DND-41 (cell line): ENCODE measurements around the gene SLC16A11.

Experiments used
- ATAC-seq: fragments of 200-7000 bp; cut with Tn5 transposase; 3 replicates; pipeline ENCODE4 v1.9.1; 2021; ENCODE audit warnings: low read depth; ENCODE audit not compliant: insufficient read depth
- DNase-seq: peaks from one replicate; pipeline ENCODE4 v3.0.0-alpha.2; 2020
- H2AFZ ChIP-seq: 2 replicates; pipeline ENCODE4 v1.6.0; 2012; ENCODE audit warnings: low read depth, low read length
- H3K27ac ChIP-seq: 2 replicates; pipeline ENCODE4 v1.5.1; 2012; ENCODE audit warnings: low read length, inconsistent platforms
- H3K27me3 ChIP-seq: fragments of 200-600 bp; sonication (generic); 2 replicates; pipeline ENCODE4 v1.6.0; 2012; ENCODE audit warnings: low read length, mild to moderate bottlenecking, inconsistent platforms; ENCODE audit not compliant: insufficient read depth, poor library complexity
- H3K36me3 ChIP-seq: 2 replicates; pipeline ENCODE4 v1.5.1; 2012; ENCODE audit warnings: low read length, inconsistent platforms; ENCODE audit not compliant: insufficient read depth
- H3K4me1 ChIP-seq: 2 replicates; pipeline ENCODE4 v1.5.1; 2012; ENCODE audit warnings: mild to moderate bottlenecking, low read length; ENCODE audit not compliant: insufficient read depth
- H3K4me2 ChIP-seq: 2 replicates; pipeline ENCODE4 v1.6.0; 2012; ENCODE audit warnings: mild to moderate bottlenecking, moderate library complexity, low read length, inconsistent platforms; ENCODE audit not compliant: insufficient read depth
- H3K4me3 ChIP-seq, 2 experiments: fragments of 200-600 bp in 1 of 2; shearing (Covaris generic) in 1 of 2; 2 replicates each; pipeline ENCODE4 v1.5.1; 2012 to 2016; ENCODE audit warnings: inconsistent platforms in 2 of 2, low read length in 2 of 2, mild to moderate bottlenecking in 2 of 2, low read depth in 1 of 2, moderate library complexity in 1 of 2
- H3K79me2 ChIP-seq: 2 replicates; pipeline ENCODE4 v1.6.0; 2012; ENCODE audit warnings: low read length, inconsistent platforms; ENCODE audit not compliant: insufficient read depth
- H3K9ac ChIP-seq: 2 replicates; pipeline ENCODE4 v1.6.0; 2012; ENCODE audit warnings: low read depth, mild to moderate bottlenecking, inconsistent platforms, low read length, moderate library complexity
- H3K9me3 ChIP-seq: 2 replicates; pipeline ENCODE4 v1.5.1; 2012; ENCODE audit warnings: low read length, moderate library complexity, mild to moderate bottlenecking, inconsistent platforms; ENCODE audit not compliant: insufficient read depth, severe bottlenecking
- H4K20me1 ChIP-seq: 2 replicates; pipeline ENCODE4 v1.6.0; 2012; ENCODE audit warnings: low read length; ENCODE audit not compliant: insufficient read depth
- CTCF ChIP-seq: IDR thresholded peaks from 2 replicates; pipeline ENCODE4 v1.5.1; 2012; ENCODE audit warnings: borderline replicate concordance, low read length, moderate library complexity, mild to moderate bottlenecking; ENCODE audit not compliant: poor library complexity, severe bottlenecking; ENCODE audit errors: extremely low read depth
- EZH2 ChIP-seq: IDR thresholded peaks from 3 replicates; pipeline ENCODE4 v1.6.1; 2012; ENCODE audit warnings: borderline replicate concordance, low read depth, mild to moderate bottlenecking, moderate library complexity, low read length, inconsistent platforms; ENCODE audit not compliant: severe bottlenecking

Gene SLC16A11

GRCh38 chr17:7077911-7078546, 34.1 kb upstream of the SLC16A11 start:
- ATAC-seq (no peak), DNase-seq (no peak)
- no peak for TF ChIP-seq EZH2
- TF ChIP-seq CTCF: no peak
- no peaks in the 10 kb centered on the region for H4K20me1 ChIP-seq
- no peaks in the 10 kb centered on the region for H3K36me3 ChIP-seq
- H3K4me2 ChIP-seq: no peak overlapping the region
- no peak overlapping the region for H3K4me3 ChIP-seq
- H3K9ac ChIP-seq: no peak overlapping the region
- H3K27me3 ChIP-seq: no peaks in the 10 kb centered on the region
- no peaks in the 10 kb centered on the region for H3K79me2 ChIP-seq
- H3K27ac ChIP-seq: no peak overlapping the region
- H2AFZ ChIP-seq: no peak overlapping the region
- no peaks in the 10 kb centered on the region for H3K4me1 ChIP-seq
- no peaks in the 10 kb centered on the region for H3K9me3 ChIP-seq

- Histone ChIP-seq H4K20me1 (no peaks in the 10 kb centered on the region), H3K9ac (no peak overlapping the region), H3K27ac (no peak overlapping the region), H3K79me2 (no peaks in the 10 kb centered on the region), H3K36me3 (no peaks in the 10 kb centered on the region), H2AFZ (no peak overlapping the region), H3K4me1 (no peaks in the 10 kb centered on the region), H3K4me2 (no peak overlapping the region), H3K9me3 (no peaks in the 10 kb centered on the region), H3K4me3 (no peak overlapping the region), H3K27me3 (peaks cover 2% of the 10 kb centered on the region)
- TF ChIP-seq EZH2: no peak
- no peak for TF ChIP-seq CTCF
- no peak for ATAC-seq
- DNase-seq: no peak
Measured at GRCh38 chr17:7074931-7075330, 31.0 kb upstream of the SLC16A11 start.

- Histone ChIP-seq H3K27me3 (peaks cover 2% of the 10 kb centered on the region), H3K4me1 (no peaks in the 10 kb centered on the region), H3K36me3 (no peaks in the 10 kb centered on the region), H3K79me2 (no peaks in the 10 kb centered on the region), H3K9me3 (peaks cover 4% of the 10 kb centered on the region), H3K4me2 (no peak overlapping the region), H2AFZ (no peak overlapping the region), H3K9ac (no peak overlapping the region), H4K20me1 (no peaks in the 10 kb centered on the region), H3K27ac (no peak overlapping the region), H3K4me3 (no peak overlapping the region)
- TF ChIP-seq EZH2 (no peak), CTCF (no peak)
- no peak for ATAC-seq
- DNase-seq: no peak
Measured at GRCh38 chr17:7072406-7072805, 28.5 kb upstream of the SLC16A11 start.

GRCh38 chr17:7070712-7071111, 26.8 kb upstream of the SLC16A11 start:
- no peaks in the 10 kb centered on the region for H4K20me1 ChIP-seq
- no peak for DNase-seq
- no peak overlapping the region for H3K9ac ChIP-seq
- no peak overlapping the region for H3K4me3 ChIP-seq
- peaks cover 2% of the 10 kb centered on the region for H3K27me3 ChIP-seq
- ATAC-seq: no peak
- H3K4me1 ChIP-seq: no peaks in the 10 kb centered on the region
- H3K27ac ChIP-seq: no peak overlapping the region
- peaks cover 4% of the 10 kb centered on the region for H3K9me3 ChIP-seq
- H3K4me2 ChIP-seq: no peak overlapping the region
- no peak overlapping the region for H2AFZ ChIP-seq
- H3K36me3 ChIP-seq: no peaks in the 10 kb centered on the region
- H3K79me2 ChIP-seq: no peaks in the 10 kb centered on the region
- TF ChIP-seq EZH2 (no peak), CTCF (no peak)
